A549 (cell line): Measurements from ENCODE around the gene DIS3L2.

ENCODE experiments used
- HDAC2 ChIP-seq: fragments of 200-600 bp; sonication (generic); IDR thresholded peaks from 2 replicates; pipeline ENCODE4 v1.6.1; 2016
- KDM5A ChIP-seq: fragments of 200-600 bp; sonication (generic); IDR thresholded peaks from 2 replicates; pipeline ENCODE4 v1.6.1; 2016; ENCODE audit warnings: antibody characterized with exemption, mild to moderate bottlenecking
- MAX ChIP-seq: IDR thresholded peaks from 2 replicates; pipeline ENCODE4 v1.6.1; 2012
- POLR2A ChIP-seq: IDR thresholded peaks from 2 replicates; pipeline ENCODE4 v1.6.1; 2012; ENCODE audit warnings: mild to moderate bottlenecking, low read length
- RCOR1 ChIP-seq: fragments of 150-350 bp; IDR thresholded peaks from 2 replicates; pipeline ENCODE4 v1.6.1; 2014; ENCODE audit warnings: antibody characterized with exemption, low read length, low read depth
- SMC3 ChIP-seq: fragments of >200 bp; sonication (Bioruptor Twin); formaldehyde crosslinking; IDR thresholded peaks from 3 replicates; pipeline ENCODE4 v1.6.1; 2018; ENCODE audit warnings: inconsistent platforms

DNA sequence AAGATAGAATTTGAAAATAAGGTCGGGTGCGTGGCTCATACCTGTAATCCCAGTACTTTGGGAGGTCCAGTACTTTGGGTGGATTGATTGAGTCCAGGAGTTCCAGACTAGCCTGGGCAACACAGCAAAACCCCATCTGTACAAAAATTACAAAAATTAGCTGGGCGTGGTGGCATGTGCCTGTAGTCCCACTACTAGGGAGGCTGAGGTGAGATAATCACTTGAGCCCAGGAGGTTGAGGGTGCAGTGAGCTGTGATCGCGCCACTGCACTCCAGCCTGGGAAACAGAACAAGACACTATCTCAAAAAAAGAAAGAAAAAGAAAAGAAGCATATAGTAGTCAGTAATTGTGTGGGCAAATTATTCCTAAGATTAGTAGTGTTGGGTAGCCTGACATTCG is 222.8 kb downstream of the DIS3L2 start:
- TF ChIP-seq POLR2A (no peak), SMC3 (no peak), HDAC2 (no peak), MAX (no peak), KDM5A (no peak), RCOR1 (no peak)
